Activated T-cell treated with anti-CD3 and anti-CD28 coated beads, Interleukin-2, amount 50 U/mL, for 4 hours (primary cell): ENCODE measurements around the gene TEP1. TPM values are rescaled to one million over a fixed set of nuclear protein-coding genes. Genes with fewer than 3 reads are reported as not detected.

ENCODE experiments used
- ATAC-seq, 2 donors: fragments of 200-7000 bp; cut with Tn5 transposase; one replicate each; pipeline ENCODE4 v1.10.0; 2021
- DNase-seq: peaks from one replicate; pipeline ENCODE4 v3.0.0-alpha.2; 2020
- H3K27me3 Mint-ChIP-seq: one replicate; pipeline ENCODE4 v1.8.0; 2021; ENCODE audit warnings: low read depth, mixed read lengths
- H3K36me3 Mint-ChIP-seq: one replicate; pipeline ENCODE4 v1.8.0; 2022; ENCODE audit warnings: mixed read lengths; ENCODE audit not compliant: insufficient read depth
- H3K4me1 Mint-ChIP-seq: one replicate; pipeline ENCODE4 v1.8.0; 2021; ENCODE audit warnings: low read depth, mixed read lengths
- H3K4me3 Mint-ChIP-seq: one replicate; pipeline ENCODE4 v1.8.0; 2021; ENCODE audit warnings: mild to moderate bottlenecking, moderate library complexity, mixed read lengths
- H3K9me3 Mint-ChIP-seq: one replicate; pipeline ENCODE4 v1.8.0; 2021; ENCODE audit warnings: mixed read lengths
- total RNA-seq, 3 donors: library from RNA; stranded (reverse); gene quantifications; one replicate each; pipeline ENCODE4 v1.2.1, GENCODE V29; 2021

TEP1 gene
- total RNA-seq, 3 donors from 2014 or later, result 14.7 to 21.7 (median 19.3) TPM

- Mint-ChIP-seq H3K27me3 (no peaks in the 10 kb centered on the region), H3K9me3 (no peaks in the 10 kb centered on the region), H3K4me3 (no peak overlapping the region), H3K36me3 (peaks cover 6% of the 10 kb centered on the region), H3K4me1 (peaks cover 32% of the 10 kb centered on the region)
- ATAC-seq (no peak), DNase-seq (no peak)
Observed at GRCh38 chr14:20329355-20329754, 83.9 kb downstream of the TEP1 start.

- Mint-ChIP-seq H3K27me3 (no peaks in the 10 kb centered on the region), H3K9me3 (no peaks in the 10 kb centered on the region), H3K4me1 (peaks cover 32% of the 10 kb centered on the region), H3K36me3 (peaks cover 9% of the 10 kb centered on the region), H3K4me3 (no peak overlapping the region)
- ATAC-seq (no peak), DNase-seq (no peak)
Observed at GRCh38 chr14:20328705-20329104, 84.6 kb downstream of the TEP1 start.

GRCh38 chr14:20327005-20327869 lies 86.1 kb downstream of the TEP1 start:
- H3K36me3 Mint-ChIP-seq, result peaks cover 13% of the 10 kb centered on the region
- ATAC-seq (peak; percentile 35 to 63), DNase-seq (no peak)
- H3K4me1 Mint-ChIP-seq, result peaks cover 26% of the 10 kb centered on the region
- no peaks in the 10 kb centered on the region for H3K27me3 Mint-ChIP-seq
- no peak overlapping the region for H3K4me3 Mint-ChIP-seq
- no peaks in the 10 kb centered on the region for H3K9me3 Mint-ChIP-seq

- ATAC-seq (no peak), DNase-seq (no peak)
- H3K36me3 Mint-ChIP-seq, result peaks cover 26% of the 10 kb centered on the region
- H3K9me3 Mint-ChIP-seq, result no peaks in the 10 kb centered on the region
- H3K4me1 Mint-ChIP-seq, result no peaks in the 10 kb centered on the region
- H3K27me3 Mint-ChIP-seq, result no peaks in the 10 kb centered on the region
- H3K4me3 Mint-ChIP-seq, result no peak overlapping the region
Observed at GRCh38 chr14:20317720-20318119, 95.6 kb downstream of the TEP1 start.

Other genes starting within 250 kb of the TEP1 start
- gene OR11G2, start 222.6 kb downstream of the TEP1 start, total RNA-seq, result not detected
- gene OR11H6, start 189.8 kb downstream of the TEP1 start, total RNA-seq, result not detected
- not detected for gene OR11H7, start 184.5 kb downstream of the TEP1 start, total RNA-seq
- not detected for gene OR11H4, start 174.2 kb downstream of the TEP1 start, total RNA-seq
- gene TTC5, start 107.5 kb downstream of the TEP1 start, total RNA-seq, result 10 to 100 TPM; 40.3 to 41.9 (median 41.5) TPM
- gene CCNB1IP1, start 80.2 kb downstream of the TEP1 start, total RNA-seq, result 10 to 100 TPM; 28.9 to 38.0 (median 33.0) TPM
- gene PARP2, start 69.9 kb downstream of the TEP1 start, total RNA-seq, result 10 to 100 TPM; 16.9 to 22.9 (median 22.1) TPM
- under 1 TPM in 1 of 3 donors, not detected in 2; 0.05 TPM for gene KLHL33, start 22.7 kb upstream of the TEP1 start, total RNA-seq
- 10 to 100 TPM; 73.4 to 86.5 (median 75.4) TPM for gene OSGEP, start 41.3 kb upstream of the TEP1 start, total RNA-seq
- 100 to 1,000 TPM; 265 to 309 (median 300) TPM for gene APEX1, start 41.7 kb upstream of the TEP1 start, total RNA-seq
- 10 to 100 TPM; 33.6 to 43.4 (median 39.9) TPM for gene PIP4P1, start 47.9 kb upstream of the TEP1 start, total RNA-seq
- 100 to 1,000 TPM; 198 to 236 (median 221) TPM for gene PNP, start 55.9 kb upstream of the TEP1 start, total RNA-seq
- under 1 TPM in 2 of 3 donors, not detected in 1; 0.16 to 0.30 TPM for gene RNASE10, start 92.0 kb upstream of the TEP1 start, total RNA-seq
- not detected for gene RNASE9, start 147.5 kb upstream of the TEP1 start, total RNA-seq
- gene RNASE11, start 174.5 kb upstream of the TEP1 start, total RNA-seq, result not detected
- gene RNASE12, start 177.9 kb upstream of the TEP1 start, total RNA-seq, result not detected
- not detected for gene OR6S1, start 228.2 kb upstream of the TEP1 start, total RNA-seq